Measurements from ENCODE around the gene CERS4.

DNA sequence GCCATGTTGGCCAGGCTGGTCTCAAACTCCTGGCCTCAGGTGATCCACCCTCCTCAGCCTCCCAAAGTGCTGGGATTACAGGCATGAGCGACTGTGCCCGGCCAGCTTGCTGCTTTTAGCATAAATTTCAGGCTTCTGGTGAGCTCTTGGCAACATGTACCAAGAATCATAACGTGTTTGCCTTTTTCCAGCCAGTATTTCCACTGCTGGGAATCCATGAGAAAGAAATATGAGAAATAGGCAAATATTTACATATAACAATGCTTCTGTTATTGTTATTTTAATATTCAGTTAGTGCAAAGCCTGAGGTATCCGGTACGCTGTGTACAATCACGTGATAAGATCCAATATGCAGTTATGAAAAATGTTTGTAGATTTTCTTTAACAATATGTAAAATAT, 29.2 kb upstream of the CERS4 start:
- TF ChIP-seq, protein P1, sequence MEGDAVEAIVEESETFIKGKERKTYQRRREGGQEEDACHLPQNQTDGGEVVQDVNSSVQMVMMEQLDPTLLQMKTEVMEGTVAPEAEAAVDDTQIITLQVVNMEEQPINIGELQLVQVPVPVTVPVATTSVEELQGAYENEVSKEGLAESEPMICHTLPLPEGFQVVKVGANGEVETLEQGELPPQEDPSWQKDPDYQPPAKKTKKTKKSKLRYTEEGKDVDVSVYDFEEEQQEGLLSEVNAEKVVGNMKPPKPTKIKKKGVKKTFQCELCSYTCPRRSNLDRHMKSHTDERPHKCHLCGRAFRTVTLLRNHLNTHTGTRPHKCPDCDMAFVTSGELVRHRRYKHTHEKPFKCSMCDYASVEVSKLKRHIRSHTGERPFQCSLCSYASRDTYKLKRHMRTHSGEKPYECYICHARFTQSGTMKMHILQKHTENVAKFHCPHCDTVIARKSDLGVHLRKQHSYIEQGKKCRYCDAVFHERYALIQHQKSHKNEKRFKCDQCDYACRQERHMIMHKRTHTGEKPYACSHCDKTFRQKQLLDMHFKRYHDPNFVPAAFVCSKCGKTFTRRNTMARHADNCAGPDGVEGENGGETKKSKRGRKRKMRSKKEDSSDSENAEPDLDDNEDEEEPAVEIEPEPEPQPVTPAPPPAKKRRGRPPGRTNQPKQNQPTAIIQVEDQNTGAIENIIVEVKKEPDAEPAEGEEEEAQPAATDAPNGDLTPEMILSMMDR (IDR thresholded peaks at IDR 0.05), result no peak
- TF ChIP-seq EP300 (IDR thresholded peaks at IDR 0.05) (no peak), POLR2AphosphoS5 (IDR thresholded peaks at IDR 0.05) (no peak), POLR2A (IDR thresholded peaks at IDR 0.05; ENCODE audit: low read depth) (no peak)

All from esophagus muscularis mucosa (tissue), 4 donors.